Liver (tissue), 9 donors: ENCODE data around the gene RASSF8. TPM values are rescaled to one million over a fixed set of nuclear protein-coding genes. Genes with fewer than 3 reads are reported as not detected.

Experiments
- DNase-seq: peaks from one replicate; pipeline ENCODE4 v3.0.0-alpha.2; 2017; ENCODE audit warnings: low spot score
- H3K27ac ChIP-seq, 2 donors: one replicate each; pipeline ENCODE4 v1.7.0; 2013; ENCODE audit warnings: inconsistent platforms in 2 of 2, low read length in 2 of 2, control low read depth in 1 of 2, low read depth in 1 of 2, mild to moderate bottlenecking in 1 of 2
- H3K27me3 ChIP-seq, 4 donors: one replicate each; pipeline versions ENCODE4 v1.6.1 to v1.7.0; 2013; ENCODE audit warnings: low read length in 3 of 4, inconsistent platforms in 1 of 4, mild to moderate bottlenecking in 1 of 4, moderate library complexity in 1 of 4; ENCODE audit not compliant: control insufficient read depth in 4 of 4, insufficient read depth in 4 of 4
- H3K36me3 ChIP-seq, 4 donors: one replicate each; pipeline versions ENCODE4 v1.6.1 to v1.7.0; 2013; ENCODE audit warnings: low read length in 3 of 4, mild to moderate bottlenecking in 3 of 4, low read depth in 1 of 4, moderate library complexity in 1 of 4; ENCODE audit not compliant: control insufficient read depth in 4 of 4, insufficient read depth in 3 of 4
- H3K4me1 ChIP-seq, 4 donors: one replicate each; pipeline versions ENCODE4 v1.6.1 to v1.7.0; 2013; ENCODE audit warnings: low read length in 3 of 4, mild to moderate bottlenecking in 3 of 4, moderate library complexity in 1 of 4; ENCODE audit not compliant: control insufficient read depth in 4 of 4, insufficient read depth in 4 of 4
- H3K4me3 ChIP-seq, 3 donors: one replicate each; pipeline versions ENCODE4 v1.6.1 to v1.7.0; 2013; ENCODE audit warnings: low read length in 3 of 3, control low read depth in 1 of 3, low read depth in 1 of 3, mild to moderate bottlenecking in 1 of 3
- H3K9ac ChIP-seq, 2 donors: one replicate each; pipeline ENCODE4 v1.7.0; 2013; ENCODE audit warnings: low read length in 2 of 2, mild to moderate bottlenecking in 2 of 2, moderate library complexity in 2 of 2, control low read depth in 1 of 2, low read depth in 1 of 2
- H3K9me3 ChIP-seq, 4 donors: one replicate each; pipeline versions ENCODE4 v1.6.1 to v1.7.0; 2013; ENCODE audit warnings: low read length in 3 of 4; ENCODE audit not compliant: control insufficient read depth in 4 of 4
- EGR1 ChIP-seq, 2 donors: IDR thresholded peaks; 2 replicates each; pipeline ENCODE4 v1.6.1; 2016 to 2018; ENCODE audit warnings: antibody characterized with exemption in 2 of 2, low read depth in 2 of 2
- FOXA1 ChIP-seq: IDR thresholded peaks from 2 replicates; pipeline ENCODE4 v1.6.1; 2016; ENCODE audit warnings: antibody characterized with exemption
- FOXA2 ChIP-seq: IDR thresholded peaks from 2 replicates; pipeline ENCODE4 v1.6.1; 2016; ENCODE audit warnings: antibody characterized with exemption
- HNF4A ChIP-seq, 2 donors: conservative IDR thresholded peaks; 2 replicates each; pipeline ENCODE4 v1.6.1; 2016; ENCODE audit warnings: antibody characterized with exemption in 2 of 2, mild to moderate bottlenecking in 2 of 2
- HNF4G ChIP-seq: IDR thresholded peaks from 2 replicates; pipeline ENCODE4 v1.6.1; 2016; ENCODE audit warnings: antibody characterized with exemption
- JUND ChIP-seq, 2 donors: IDR thresholded peaks; 2 replicates each; pipeline ENCODE4 v1.6.1; 2016; ENCODE audit warnings: antibody characterized with exemption in 2 of 2
- NR2F2 ChIP-seq: IDR thresholded peaks from 2 replicates; pipeline ENCODE4 v1.6.1; 2016; ENCODE audit warnings: antibody characterized with exemption
- RAD21 ChIP-seq, 2 donors: IDR thresholded peaks; 2 replicates each; pipeline ENCODE4 v1.6.1; 2016; ENCODE audit warnings: antibody characterized with exemption in 2 of 2, mild to moderate bottlenecking in 2 of 2
- RXRA ChIP-seq, 2 donors: IDR thresholded peaks; 2 replicates each; pipeline ENCODE4 v1.6.1; 2017 to 2018; ENCODE audit warnings: antibody characterized with exemption in 2 of 2, mild to moderate bottlenecking in 1 of 2
- SP1 ChIP-seq: IDR thresholded peaks from 2 replicates; pipeline ENCODE4 v1.6.1; 2018; ENCODE audit warnings: antibody characterized with exemption, mild to moderate bottlenecking
- TAF1 ChIP-seq: conservative IDR thresholded peaks from 2 replicates; pipeline ENCODE4 v1.6.1; 2016; ENCODE audit warnings: antibody characterized with exemption, mild to moderate bottlenecking
- YY1 ChIP-seq: IDR thresholded peaks from 2 replicates; pipeline ENCODE4 v1.6.1; 2016; ENCODE audit warnings: antibody characterized with exemption, mild to moderate bottlenecking
- WGBS: extraction: QIAGEN DNeasy Blood & Tissue Kit; methylation state at CpG from one replicate; pipeline ENCODE4 v1.1.7; 2013; 5-methylcytosine and 5-hydroxymethylcytosine counted together
- polyA plus RNA-seq, 2 donors: library from polyadenylated mRNA; stranded (reverse) in 1 of 2; unstranded in 1 of 2; fragments of 200-250 nt in 1 of 2; fragments of >200 nt in 1 of 2; fragmentation: Nextera tagmentation in 1 of 2; extraction: Ambion mirVana in 1 of 2; gene quantifications; one replicate each; pipeline versions ENCODE4 v1.2.1 to v1.2.3, GENCODE V29; 2013 to 2015
- total RNA-seq, 2 donors: library from RNA; depleted of rRNA; stranded (reverse); fragments of >200 nt; gene quantifications; one replicate each; pipeline ENCODE4 v1.2.3, GENCODE V29; 2014
- TF ChIP-seq, protein P1 (sequence below): fragments of 150-350 bp; IDR thresholded peaks from 2 replicates; pipeline ENCODE4 v1.5.1; 2017; ENCODE audit warnings: improper control_type of control experiment, low read depth, low read length; ENCODE audit not compliant: missing input control
- TF ChIP-seq, protein P2 (sequence below): IDR thresholded peaks from 2 replicates; pipeline ENCODE4 v1.6.1; 2016; ENCODE audit warnings: antibody characterized with exemption, mild to moderate bottlenecking
- TF ChIP-seq, protein P3 (sequence below): IDR thresholded peaks from 2 replicates; pipeline ENCODE4 v1.6.1; 2016; ENCODE audit warnings: antibody characterized with exemption
- donor health status: healthy.
- donor health status: healthy.
- donor health status: healthy.
- donor health status: healthy.
- donor health status: healthy.

RASSF8 gene
- total and polyA plus RNA-seq, 4 donors, result 1.7 to 9.4 (median 3.3) TPM

DNA sequence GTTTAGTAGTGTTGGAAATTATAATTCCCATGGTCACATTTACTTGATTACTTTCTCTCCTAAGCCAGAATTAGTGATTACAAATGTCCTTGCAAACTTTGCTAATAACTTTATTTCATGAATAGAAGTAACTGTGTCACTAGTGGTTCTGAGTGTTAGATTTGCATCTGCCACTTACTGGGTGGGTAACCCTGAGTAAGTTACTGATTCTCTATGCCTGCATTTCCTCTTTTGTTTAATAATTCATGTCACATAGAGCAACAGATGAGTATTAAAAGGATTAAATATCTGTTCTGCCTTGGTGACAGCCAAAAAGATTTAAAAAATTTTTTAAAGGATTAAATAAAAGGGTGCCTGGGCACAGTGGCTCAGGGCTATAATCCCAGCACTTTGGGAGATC, 87.7 kb downstream of the RASSF8 start:
- no peak overlapping the region for H3K9ac ChIP-seq
- H3K4me3 ChIP-seq, result no peak overlapping the region
- no peak overlapping the region for H3K27ac ChIP-seq
- no peaks in the 10 kb centered on the region for H3K27me3 ChIP-seq
- H3K4me1 ChIP-seq, result no peaks in the 10 kb centered on the region
- H3K36me3 ChIP-seq, result no peaks in the 10 kb centered on the region
- no peaks in the 10 kb centered on the region for H3K9me3 ChIP-seq
- TF ChIP-seq FOXA2 (no peak), HNF4G (no peak), FOXA1 (no peak), RXRA (IDR thresholded peaks at IDR 0.05) (no peak)
- TF ChIP-seq, protein P1, sequence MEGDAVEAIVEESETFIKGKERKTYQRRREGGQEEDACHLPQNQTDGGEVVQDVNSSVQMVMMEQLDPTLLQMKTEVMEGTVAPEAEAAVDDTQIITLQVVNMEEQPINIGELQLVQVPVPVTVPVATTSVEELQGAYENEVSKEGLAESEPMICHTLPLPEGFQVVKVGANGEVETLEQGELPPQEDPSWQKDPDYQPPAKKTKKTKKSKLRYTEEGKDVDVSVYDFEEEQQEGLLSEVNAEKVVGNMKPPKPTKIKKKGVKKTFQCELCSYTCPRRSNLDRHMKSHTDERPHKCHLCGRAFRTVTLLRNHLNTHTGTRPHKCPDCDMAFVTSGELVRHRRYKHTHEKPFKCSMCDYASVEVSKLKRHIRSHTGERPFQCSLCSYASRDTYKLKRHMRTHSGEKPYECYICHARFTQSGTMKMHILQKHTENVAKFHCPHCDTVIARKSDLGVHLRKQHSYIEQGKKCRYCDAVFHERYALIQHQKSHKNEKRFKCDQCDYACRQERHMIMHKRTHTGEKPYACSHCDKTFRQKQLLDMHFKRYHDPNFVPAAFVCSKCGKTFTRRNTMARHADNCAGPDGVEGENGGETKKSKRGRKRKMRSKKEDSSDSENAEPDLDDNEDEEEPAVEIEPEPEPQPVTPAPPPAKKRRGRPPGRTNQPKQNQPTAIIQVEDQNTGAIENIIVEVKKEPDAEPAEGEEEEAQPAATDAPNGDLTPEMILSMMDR, result no peak
- TF ChIP-seq, protein P2, sequence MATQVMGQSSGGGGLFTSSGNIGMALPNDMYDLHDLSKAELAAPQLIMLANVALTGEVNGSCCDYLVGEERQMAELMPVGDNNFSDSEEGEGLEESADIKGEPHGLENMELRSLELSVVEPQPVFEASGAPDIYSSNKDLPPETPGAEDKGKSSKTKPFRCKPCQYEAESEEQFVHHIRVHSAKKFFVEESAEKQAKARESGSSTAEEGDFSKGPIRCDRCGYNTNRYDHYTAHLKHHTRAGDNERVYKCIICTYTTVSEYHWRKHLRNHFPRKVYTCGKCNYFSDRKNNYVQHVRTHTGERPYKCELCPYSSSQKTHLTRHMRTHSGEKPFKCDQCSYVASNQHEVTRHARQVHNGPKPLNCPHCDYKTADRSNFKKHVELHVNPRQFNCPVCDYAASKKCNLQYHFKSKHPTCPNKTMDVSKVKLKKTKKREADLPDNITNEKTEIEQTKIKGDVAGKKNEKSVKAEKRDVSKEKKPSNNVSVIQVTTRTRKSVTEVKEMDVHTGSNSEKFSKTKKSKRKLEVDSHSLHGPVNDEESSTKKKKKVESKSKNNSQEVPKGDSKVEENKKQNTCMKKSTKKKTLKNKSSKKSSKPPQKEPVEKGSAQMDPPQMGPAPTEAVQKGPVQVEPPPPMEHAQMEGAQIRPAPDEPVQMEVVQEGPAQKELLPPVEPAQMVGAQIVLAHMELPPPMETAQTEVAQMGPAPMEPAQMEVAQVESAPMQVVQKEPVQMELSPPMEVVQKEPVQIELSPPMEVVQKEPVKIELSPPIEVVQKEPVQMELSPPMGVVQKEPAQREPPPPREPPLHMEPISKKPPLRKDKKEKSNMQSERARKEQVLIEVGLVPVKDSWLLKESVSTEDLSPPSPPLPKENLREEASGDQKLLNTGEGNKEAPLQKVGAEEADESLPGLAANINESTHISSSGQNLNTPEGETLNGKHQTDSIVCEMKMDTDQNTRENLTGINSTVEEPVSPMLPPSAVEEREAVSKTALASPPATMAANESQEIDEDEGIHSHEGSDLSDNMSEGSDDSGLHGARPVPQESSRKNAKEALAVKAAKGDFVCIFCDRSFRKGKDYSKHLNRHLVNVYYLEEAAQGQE, result no peak
- no peak for DNase-seq

DNA sequence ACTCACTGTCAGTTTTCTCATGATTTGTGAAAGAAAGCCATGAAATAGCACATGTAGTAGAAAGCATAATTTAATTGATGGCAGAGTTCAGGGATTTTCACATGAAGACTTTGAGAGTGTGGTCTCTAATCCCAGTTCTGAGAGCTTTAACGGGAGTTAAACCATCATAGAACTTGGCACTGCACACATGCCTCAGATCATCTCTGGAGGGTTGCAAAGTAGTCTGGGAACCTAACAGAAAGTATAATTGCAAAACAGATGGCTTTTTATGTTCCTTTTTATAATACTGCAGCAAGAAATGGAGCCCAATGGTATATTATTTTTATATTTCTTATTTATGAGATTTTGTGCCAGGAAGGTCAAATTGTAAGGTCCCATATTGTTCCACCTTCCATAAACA, 88.4 kb downstream of the RASSF8 start:
- no peak for TF ChIP-seq SP1
- TF ChIP-seq FOXA2, result no peak
- no peak for TF ChIP-seq HNF4A (conservative IDR thresholded peaks at IDR 0.05)
- no peak for TF ChIP-seq RAD21 (IDR thresholded peaks at IDR 0.05)
- TF ChIP-seq JUND (IDR thresholded peaks at IDR 0.05), result no peak
- TF ChIP-seq TAF1, result no peak
- TF ChIP-seq YY1, result no peak
- TF ChIP-seq, protein P3, sequence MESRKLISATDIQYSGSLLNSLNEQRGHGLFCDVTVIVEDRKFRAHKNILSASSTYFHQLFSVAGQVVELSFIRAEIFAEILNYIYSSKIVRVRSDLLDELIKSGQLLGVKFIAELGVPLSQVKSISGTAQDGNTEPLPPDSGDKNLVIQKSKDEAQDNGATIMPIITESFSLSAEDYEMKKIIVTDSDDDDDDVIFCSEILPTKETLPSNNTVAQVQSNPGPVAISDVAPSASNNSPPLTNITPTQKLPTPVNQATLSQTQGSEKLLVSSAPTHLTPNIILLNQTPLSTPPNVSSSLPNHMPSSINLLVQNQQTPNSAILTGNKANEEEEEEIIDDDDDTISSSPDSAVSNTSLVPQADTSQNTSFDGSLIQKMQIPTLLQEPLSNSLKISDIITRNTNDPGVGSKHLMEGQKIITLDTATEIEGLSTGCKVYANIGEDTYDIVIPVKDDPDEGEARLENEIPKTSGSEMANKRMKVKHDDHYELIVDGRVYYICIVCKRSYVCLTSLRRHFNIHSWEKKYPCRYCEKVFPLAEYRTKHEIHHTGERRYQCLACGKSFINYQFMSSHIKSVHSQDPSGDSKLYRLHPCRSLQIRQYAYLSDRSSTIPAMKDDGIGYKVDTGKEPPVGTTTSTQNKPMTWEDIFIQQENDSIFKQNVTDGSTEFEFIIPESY, result no peak
- TF ChIP-seq, protein P2, result no peak
- TF ChIP-seq NR2F2, result no peak
- no peak for TF ChIP-seq EGR1 (IDR thresholded peaks at IDR 0.05; ENCODE audit: low read depth in 2 of 2)
- TF ChIP-seq RXRA (IDR thresholded peaks at IDR 0.05), result no peak
- no peaks in the 10 kb centered on the region for H3K9me3 ChIP-seq
- 88% methylated on average over 1 of the region's 1 CpG for WGBS

More for the DNA sequence above, 88.4 kb downstream of the RASSF8 start:
- no peaks in the 10 kb centered on the region for H3K27me3 ChIP-seq
- no peak overlapping the region for H3K9ac ChIP-seq
- DNase-seq, result no peak
- no peaks in the 10 kb centered on the region for H3K36me3 ChIP-seq
- no peak overlapping the region for H3K4me3 ChIP-seq
- no peak overlapping the region for H3K27ac ChIP-seq
- no peaks in the 10 kb centered on the region for H3K4me1 ChIP-seq
